Stimulated activated CD8-positive, alpha-beta memory T cell treated with anti-CD3 and anti-CD28 coated beads, Interleukin-15, amount 100 ng/mL, for 4 hours (primary cell): Measurements from ENCODE around the gene ITCH.
"Not testable (repeated sequence)": the region's sequence is repeated elsewhere in the genome, so short reads cannot be mapped to it uniquely, and the experiment has no call there.

Source experiments
- DNase-seq, 2 donors: peaks; one replicate each; pipeline ENCODE4 v3.0.0-alpha.2; 2020; ENCODE audit warnings: low read depth in 2 of 2

ITCH gene

DNA sequence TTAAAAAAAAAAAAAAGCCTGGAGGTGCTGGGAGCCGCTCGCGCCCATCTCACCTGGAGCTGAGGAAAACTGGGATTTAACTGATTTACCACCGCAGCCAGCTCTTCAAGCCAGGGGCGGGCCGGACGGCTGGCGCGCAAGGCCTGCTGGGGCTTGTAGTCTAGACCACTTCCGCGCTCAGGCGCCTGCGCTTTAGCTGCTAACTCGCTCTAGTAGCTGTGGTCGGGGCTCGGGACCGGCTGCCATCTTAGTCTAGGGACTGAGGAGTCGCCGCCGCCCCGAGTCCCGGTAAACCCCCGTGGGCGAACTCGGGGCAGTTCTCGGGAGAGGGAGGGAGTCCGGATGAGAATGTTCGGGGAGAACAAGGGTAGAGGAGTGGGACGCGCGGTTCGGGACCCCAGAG, at the start of gene ITCH:
Gene ITCH (plus strand): TSS at position 212 of the 403 bp plus-strand sequence. CDS start 30,539 bp downstream, outside the sequence.
- DNase-seq: peak; percentile 84 to 87

DNA sequence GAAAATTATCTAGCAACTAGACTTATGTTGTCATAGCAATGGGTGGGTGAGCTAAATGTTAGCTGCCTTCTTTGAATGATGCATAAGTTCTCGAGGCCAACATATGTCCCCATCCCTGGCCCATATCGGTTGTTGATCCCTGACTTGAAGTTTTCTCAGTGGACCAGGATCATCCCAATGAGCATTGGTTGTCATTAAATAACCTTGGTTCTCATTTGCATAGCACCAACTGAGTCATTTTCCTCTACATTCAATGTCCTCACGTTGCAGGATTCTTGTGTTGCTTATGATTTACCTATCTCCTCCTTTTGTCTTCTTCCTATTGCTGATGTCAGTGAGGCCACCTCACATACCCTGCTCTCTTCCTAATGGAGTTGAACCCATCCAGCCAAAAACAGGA, 47.8 kb upstream of the ITCH start:
- DNase-seq: no peak

DNA sequence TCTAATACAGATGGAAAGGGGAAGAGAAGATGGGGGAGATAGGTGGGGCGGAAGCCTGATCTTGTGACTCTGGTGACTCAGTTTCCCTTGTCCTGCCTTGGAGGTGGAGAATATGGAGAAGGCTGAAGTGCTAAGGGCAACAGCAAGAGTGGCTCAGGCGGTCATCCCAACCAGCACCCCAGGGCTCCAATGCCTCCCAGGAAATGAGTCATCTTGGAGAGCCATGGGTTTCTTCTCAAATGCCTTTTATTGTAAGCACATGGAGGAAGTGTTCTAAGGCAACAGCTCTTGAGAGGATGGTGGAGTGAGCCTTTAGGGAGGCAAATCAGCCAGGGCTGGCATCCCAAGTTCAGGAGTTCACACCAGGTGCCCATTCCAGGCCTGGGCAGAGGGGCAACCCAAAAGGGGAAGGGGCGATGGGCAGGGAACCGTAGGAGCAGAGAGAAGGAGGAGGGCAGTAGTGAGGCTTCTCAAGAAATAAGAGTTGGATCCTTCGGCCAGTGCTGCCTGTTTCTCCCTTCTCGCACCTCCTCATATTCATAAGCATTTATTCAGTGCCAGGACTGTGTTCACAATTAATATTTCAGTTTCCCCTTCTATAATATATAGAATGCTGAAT, 46.8 kb upstream of the ITCH start:
- no peak for DNase-seq

DNA sequence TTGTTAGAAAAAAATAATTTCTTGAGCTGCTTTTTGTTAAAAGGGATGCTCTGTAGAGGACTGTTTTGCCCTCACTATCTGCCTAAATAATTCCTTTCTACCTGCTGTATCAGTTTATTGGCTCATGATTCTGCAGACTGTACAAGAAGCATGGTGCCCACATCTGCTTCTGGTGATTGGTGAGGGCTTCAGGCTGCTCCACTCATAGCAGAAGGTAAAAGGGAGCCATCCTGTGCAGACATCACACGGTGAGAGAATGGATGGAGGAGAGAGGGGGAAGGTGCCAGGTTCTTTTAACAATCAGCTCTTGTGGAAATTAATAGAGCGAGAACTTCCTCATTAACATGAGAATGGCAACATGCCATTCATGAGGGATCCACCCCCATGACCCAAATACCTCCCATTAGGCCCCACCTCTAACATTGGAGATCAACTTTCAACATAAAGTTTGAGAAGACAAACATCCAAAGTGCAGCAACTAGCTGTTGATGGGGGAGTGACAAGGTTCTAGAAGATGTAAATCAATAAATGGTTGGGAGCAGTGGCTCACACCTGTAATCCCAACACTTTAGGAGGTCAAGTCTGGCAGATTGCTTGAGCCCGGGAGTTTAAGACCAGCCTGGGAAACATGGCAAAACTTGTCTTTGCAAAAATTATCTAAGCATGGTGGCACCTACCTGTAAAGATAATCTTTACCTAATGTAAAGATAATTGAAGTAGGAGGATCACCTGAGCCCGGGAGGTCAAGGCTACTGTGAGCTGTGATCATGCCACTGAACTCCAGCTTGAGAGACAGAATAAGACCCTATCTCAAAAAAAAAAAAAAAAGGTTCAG, 44.2 kb upstream of the ITCH start:
- no peak for DNase-seq

DNA sequence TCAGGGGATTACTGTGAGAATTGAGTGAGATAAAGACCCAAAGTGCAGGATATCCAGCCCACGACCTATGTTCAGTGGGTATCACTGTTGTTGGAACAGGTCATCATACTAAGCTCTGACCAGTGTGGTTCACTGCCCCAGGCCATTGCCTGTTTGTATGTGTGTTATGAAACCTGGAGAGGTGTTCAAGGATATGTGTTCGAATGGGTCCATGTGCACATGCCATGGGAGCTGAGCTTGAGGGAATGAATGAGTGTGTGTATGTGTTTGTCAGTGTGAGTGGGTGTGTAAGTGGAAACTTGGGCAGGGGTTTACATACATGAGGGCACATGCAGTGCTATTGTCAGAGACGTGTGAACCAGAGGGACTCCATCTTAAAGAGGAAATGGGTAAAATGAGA, 42.2 kb upstream of the ITCH start:
- no peak for DNase-seq

DNA sequence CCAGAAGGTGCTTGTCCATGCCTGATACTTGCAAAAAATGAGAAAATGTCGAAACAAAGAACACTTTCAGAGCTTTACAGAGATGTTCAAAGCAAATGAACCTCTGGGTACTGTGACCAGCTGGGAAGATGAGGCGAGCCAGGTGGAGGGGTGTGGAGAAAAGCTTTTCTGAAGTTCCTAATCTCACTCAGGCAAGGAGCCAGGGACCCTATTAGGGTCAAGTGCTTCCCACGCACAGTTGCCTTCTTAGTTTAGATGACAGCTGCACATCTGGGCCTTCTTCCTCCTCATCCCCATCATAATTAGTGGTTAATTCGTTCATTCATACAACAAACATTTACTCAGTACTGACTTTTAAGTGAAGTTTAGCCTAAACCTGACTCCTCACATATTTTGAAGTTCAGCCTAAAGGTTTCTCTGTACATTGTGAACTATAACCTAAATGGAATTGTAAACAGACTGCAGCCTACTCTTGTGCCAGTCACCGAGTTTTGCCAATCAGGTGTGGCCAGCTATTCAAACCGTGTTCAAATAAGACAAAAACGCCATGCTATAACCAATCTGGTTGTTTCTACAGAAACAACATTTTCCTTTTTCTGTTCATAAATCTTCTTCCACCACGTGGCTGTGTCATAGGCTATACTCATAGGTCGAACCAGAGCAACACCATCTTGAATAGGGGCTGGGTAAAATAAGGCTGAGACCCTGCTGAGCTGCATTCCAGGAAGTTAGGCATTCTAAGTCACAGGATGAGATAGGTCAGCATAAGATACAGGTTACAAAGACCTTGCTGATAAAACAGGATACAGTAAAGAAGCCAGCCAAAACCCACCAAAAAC, 40.6 kb upstream of the ITCH start:
- DNase-seq: no peak

DNA sequence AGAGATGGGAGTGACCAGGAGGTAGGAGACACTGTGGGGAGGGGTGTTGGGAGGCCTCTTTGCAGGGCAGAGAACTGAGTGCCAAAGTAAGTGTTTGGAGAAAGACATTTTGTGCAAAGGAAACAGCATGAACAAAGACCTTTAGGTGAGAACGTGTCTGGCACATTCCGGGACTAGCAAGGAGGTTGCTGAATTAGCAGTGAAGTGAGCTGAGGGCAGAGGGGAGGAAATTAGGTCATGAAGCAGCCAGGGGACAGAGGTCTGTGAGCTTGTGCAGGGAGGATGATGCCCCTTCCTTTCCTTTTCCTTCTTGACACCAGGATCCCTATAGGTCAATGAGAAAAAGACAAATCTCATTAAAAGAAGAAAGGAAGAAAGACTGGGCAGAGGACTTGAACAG, 38.5 kb upstream of the ITCH start:
- no peak for DNase-seq

DNA sequence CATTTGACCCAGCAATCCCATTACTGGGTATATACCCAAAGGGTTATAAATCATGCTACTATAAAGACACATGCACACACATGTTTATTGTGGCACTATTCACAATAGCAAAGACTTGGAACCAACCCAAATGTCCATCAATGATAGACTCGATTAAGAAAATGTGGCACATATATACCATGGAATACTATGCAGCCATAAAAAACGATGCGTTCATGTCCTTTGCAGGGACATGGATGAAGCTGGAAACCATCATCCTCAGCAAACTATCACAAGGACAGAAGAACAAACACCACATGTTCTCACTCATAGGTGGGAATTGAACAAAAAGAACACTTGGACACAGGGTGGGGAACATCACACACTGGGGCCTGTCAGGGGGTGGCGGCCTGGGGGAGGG, 34.9 kb upstream of the ITCH start:
- DNase-seq: not testable (repeated sequence)

DNA sequence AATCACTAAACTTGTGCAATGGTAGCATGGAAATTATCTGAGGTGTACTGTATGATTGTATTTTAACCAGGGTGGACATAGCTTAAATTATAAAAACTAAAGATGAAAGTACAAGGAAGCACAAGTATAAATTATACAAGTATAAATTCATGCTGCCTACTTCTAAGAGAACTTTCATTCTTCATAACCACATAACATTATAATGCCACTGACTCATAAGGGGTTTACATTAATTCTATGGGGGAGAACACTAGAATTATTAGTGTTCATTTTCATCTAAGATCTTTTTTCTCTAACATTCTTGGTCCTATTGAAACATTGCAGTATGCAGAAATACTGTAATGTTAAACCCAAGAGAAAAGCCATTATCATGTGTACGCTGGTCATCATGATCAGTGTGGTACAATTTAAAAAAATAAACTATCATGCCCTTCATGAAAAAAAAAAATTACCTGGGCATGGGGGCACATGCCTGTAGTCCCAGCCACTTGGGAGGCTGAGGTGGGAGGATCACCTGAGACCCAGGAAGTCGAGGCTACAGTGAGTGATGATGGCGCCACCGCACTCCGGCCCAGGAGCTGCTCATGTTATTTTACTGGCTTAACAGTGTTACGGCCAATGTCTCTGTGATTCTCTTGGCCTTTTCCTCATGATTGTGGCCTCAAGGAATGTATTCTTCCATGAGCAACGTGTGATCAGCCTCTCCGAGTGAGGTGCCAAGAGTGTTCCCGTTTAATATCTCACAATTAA, 34.0 kb upstream of the ITCH start:
- no peak for DNase-seq

DNA sequence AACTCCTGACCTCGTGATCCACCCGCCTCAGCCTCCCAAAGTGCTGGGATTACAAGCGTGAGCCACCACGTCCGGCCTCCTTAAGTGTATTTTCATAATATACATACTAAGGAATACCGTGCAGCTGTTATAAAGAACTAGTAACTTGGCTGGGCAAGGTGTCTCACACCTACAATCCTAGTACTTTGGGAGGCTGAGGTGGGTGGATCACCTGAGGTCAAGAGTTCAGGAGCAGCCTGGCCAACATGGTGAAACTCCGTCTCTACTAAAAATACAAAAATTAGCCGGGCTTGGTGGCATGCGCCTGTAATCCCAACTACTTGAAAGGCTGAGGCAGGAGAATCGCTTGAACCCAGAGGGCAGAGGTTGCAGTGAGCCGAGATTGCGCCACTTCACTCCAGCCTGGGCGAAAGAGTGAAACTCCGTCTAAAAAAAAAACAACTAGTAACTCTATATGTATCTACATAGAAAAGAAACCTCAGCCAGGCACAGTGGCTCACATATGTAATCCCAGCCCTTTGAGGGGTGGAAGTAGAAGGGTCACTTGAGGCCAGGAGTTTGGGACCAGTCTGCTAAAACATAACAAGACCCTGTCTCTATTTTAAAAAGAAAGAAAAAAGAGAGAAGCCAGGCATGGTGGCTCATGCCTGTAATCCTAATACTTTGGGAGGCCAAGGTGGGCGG, 32.1 kb upstream of the ITCH start:
- DNase-seq: not testable (repeated sequence)

DNA sequence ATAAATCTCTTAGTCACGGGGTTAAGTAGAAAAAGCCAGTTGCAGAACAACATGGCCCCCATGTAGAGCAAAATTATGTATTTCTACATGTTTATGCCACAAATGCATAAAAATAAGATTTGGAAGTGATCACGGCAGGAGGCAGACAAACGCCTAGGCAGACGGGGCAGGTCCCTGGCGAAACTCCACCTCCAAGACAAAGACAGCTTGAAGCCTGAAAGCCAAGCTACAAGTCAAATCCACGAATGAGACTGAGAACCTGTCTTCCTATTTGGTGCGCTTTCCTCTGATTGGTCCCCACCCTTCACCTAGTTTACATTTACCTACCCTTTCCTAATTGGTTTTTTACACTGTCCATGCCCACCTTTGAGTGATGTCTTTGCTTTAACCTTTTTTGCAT, 31.2 kb upstream of the ITCH start:
- DNase-seq: no peak

DNA sequence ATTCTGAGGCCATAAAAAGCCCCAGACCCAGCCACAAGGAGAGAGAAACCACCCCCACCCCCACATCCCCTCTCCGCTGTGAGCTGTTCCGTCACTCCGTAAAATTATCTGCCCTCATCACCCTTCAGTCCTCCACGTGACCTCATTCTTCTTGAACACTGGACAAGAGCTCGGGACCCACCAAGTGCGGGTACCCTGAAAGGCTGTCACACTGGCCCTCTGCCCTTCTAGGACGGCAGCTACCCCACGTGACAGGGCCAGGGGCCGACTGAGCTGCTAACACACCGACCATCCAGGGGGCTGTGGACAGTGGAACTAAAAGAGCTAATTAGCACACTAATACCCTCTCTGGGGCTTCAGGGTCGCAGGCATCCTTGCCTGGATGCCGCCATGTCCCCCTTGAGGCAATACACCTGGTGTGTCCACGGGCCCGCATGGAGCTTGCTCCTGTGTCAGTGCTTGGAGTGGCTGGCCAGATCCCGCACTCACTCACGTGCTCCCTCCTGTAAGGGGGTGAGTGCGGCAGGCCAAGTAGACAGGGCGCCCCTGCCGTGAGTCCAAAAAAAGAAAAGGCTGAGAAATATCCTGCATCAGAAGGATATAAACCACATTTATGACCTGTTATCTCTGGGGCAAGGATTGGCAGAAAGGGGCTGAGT, 30.7 kb upstream of the ITCH start:
- DNase-seq: no peak

DNA sequence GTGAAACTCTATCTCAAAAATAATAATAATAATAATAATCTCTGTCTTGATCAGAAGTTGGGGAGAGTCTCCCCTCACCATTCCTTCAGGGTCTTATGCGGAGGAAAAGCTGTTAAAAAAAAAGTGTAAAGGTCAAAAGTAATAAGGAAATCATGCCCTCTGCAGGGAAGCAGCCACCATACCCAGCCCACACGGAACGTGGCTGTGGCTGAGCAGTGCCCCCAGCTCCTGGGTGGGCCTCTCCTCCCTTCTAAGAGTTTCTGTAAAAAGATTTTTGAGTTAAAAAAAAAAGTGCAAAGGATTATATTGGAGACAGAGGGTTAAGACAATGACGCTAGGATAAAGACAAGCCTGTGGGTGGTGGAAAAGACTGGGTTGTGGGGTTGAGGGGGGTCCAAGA, 29.3 kb upstream of the ITCH start:
- DNase-seq: no peak

DNA sequence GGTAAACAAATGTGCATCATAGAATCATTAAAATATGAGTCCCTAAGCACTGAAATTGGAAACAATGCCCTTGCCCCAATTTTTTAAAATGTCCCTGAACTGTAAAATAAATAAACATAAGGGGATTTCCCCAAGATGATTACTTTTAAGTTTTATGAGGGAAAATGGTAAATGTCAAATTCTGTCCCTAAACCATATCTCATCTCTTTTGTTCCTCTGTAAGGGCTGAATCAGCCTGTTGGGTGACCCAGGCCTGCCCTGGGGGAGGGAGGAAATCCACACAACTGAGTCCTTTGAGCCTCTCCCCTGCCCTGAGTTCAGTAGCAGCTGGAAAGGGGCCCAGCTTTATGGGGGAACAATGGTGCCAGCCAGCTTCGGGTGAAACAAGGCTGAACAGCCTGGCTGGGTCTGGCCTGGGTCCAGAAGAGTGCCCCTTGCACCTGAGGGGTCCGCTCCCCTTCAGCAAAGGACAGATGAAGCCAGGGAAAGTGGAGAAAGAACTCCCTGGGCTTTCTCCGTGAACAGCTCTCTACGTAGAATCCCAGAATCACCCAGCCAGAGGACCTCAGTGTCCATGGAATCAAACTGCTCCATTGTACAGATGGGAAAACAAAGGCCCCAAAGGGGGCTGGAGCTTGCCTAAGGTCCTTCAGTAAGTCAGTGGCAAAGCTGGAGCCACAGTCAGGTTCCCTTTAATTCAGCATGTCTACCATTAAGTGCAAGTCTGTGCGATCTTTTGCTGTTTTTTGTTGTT, 28.2 kb upstream of the ITCH start:
- DNase-seq: no peak

DNA sequence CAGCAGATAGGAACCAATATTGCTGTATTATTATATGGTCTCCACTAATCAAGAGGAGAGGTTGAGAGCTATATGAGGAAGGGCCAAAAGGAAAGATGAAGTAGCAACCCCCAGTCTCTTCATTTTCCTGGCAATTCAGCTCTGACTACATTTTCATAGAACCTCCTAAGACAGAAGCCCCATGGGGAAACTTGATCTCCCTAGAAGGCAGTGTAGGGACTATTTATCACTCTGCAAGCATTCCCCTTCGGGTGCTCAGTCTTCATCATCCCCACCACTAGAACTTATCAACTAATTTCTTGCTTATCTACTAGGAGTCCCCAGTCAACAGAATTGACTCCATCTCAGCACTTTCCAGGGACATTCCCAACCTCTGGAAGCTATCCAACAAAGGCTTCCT, 25.5 kb upstream of the ITCH start:
- DNase-seq: no peak

DNA sequence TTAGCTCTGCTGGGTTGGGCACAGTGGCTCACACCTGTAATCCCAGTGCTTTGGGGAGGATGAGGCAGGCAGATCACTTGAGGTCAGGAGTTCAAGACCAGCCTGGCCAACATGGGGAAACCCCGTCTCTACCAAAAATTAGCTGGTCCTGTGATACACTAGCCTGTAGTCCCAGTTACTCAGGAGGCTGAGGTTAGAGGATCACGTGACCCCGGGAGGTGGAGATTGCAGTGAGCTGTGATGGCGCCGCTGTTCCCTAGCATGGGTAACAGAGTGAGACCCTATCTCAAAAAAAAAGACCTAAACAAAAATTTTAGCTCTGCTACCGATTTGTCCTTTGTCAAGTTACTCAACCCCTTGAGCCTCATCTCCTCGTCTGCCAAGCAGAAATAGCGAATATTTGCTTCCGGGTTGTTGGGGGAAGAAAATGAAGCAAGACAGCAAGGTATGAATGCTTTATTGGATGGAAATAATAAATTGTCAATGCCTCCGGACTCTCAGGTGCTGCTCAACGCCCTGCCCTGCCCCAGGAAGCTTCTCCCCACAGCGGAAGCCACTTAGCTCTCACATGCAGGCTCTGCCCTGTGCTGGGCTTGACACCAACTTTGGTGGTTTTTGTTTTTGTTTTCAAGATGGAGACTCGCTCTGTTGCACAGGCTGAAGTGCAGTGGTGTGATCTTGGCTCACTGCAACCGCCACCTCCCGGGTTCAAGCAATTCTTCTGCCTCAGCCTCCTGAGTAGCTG, 24.9 kb upstream of the ITCH start:
- DNase-seq: no peak

DNA sequence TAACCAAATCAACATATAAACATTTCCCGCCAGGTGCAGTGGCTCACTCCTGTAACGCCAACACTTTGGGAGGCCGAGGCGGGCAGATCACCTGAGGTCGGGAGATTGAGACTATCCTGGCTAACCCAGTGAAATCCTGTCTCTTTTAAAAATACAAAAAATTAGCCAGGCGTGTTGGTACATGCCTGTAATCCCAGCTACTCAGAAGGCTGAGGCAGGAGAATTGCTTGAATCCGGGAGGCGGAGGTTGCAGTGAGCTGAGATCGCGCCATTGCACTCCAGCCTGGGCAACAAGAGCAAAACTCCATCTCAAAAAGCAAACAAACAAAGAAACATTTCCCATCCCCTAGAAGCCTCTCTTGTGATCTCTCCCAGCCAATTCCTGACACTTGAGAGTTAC, 22.3 kb upstream of the ITCH start:
- not testable (repeated sequence) for DNase-seq

DNA sequence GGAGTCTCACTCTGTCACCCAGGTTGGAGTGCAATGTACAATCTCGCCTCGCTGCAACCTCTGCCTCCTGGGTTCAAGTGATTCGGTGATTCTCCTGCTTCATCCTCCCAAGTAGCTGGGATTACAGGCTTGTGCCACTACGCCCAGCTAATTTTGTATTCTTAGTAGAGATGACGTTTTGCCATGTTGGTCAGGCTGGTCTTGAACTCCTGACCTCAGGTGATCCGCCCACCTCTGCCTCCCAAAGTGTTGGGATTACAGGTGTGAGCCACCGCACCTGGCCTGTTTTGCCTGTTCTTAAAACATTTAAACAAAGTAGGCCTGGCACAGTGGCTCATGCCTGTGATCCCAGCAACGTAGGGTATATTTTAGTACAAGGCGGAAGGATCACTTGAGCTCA, 21.9 kb upstream of the ITCH start:
- DNase-seq: not testable (repeated sequence)
